Kidney (tissue), 14 donors: ENCODE data around the gene RPL13. TPM values are rescaled to one million over a fixed set of nuclear protein-coding genes. Genes with fewer than 3 reads are reported as not detected.

Experiments
- DNase-seq, 5 donors: peaks; one replicate each; pipeline ENCODE4 v3.0.0-alpha.2; 2013 to 2020
- FAIRE-seq: peaks from 2 replicates; lab custom pipeline; 2012; peaks lifted over from hg19 to GRCh38; lab: Jason Lieb, UNC
- H3K27ac ChIP-seq, 2 donors: one replicate each; pipeline ENCODE4 v1.7.0; 2013; ENCODE audit warnings: low read depth in 2 of 2, low read length in 2 of 2, inconsistent platforms in 1 of 2
- H3K27me3 ChIP-seq: one replicate; pipeline ENCODE4 v1.7.1; 2013; ENCODE audit warnings: low read length, inconsistent platforms; ENCODE audit not compliant: control insufficient read depth, insufficient read depth
- H3K36me3 ChIP-seq, 3 donors: one replicate each; pipeline versions ENCODE4 v1.7.0 to v1.7.1; 2013; ENCODE audit warnings: low read length in 3 of 3, control low read depth in 1 of 3, inconsistent platforms in 1 of 3; ENCODE audit not compliant: insufficient read depth in 3 of 3, control insufficient read depth in 2 of 3
- H3K4me1 ChIP-seq, 3 donors: one replicate each; pipeline versions ENCODE4 v1.7.0 to v1.7.1; 2013; ENCODE audit warnings: low read length in 3 of 3, inconsistent platforms in 1 of 3, low read depth in 1 of 3; ENCODE audit not compliant: control insufficient read depth in 2 of 3, insufficient read depth in 2 of 3
- H3K4me3 ChIP-seq, 3 donors: one replicate each; pipeline versions ENCODE4 v1.7.0 to v1.8.1; 2013; ENCODE audit warnings: low read length in 3 of 3, control low read depth in 1 of 3, inconsistent platforms in 1 of 3
- H3K9ac ChIP-seq, 3 donors: one replicate each; pipeline versions ENCODE4 v1.7.0 to v1.7.1; 2013; ENCODE audit warnings: low read length in 3 of 3, control low read depth in 1 of 3, inconsistent platforms in 1 of 3
- H3K9me3 ChIP-seq, 3 donors: one replicate each; pipeline versions ENCODE4 v1.7.0 to v1.7.1; 2013; ENCODE audit warnings: low read length in 3 of 3, control low read depth in 1 of 3, inconsistent platforms in 1 of 3; ENCODE audit not compliant: control insufficient read depth in 2 of 3, insufficient read depth in 1 of 3
- intact Hi-C: fragments of 100-400 bp; cut with DNase I; formaldehyde crosslinking; loops from one replicate; pipeline ENCODE4 v1.11.1; 2022
- polyA plus RNA-seq: library from polyadenylated mRNA; stranded (reverse); fragments of 350-450 nt; fragmentation: Illumina TruSeq; extraction: RNeasy Lipid Tissue Mini Kit (QIAGEN cat#74804); gene quantifications from one replicate; pipeline ENCODE4 v1.2.3, GENCODE V29; 2014; ENCODE audit warnings: low read depth, low replicate concordance; ENCODE audit not compliant: insufficient read depth
- total RNA-seq: library from RNA; stranded (reverse); fragmentation: NEBNext Ultra II Directional; extraction: Animal tissue kit (Norgen Biotek cat#: 25700); gene quantifications from one replicate; pipeline ENCODE4 v1.2.1, GENCODE V29; 2021
- TF ChIP-seq, protein P1 (sequence below): IDR thresholded peaks from 3 replicates; pipeline ENCODE4 v1.5.1; 2012; ENCODE audit warnings: mild to moderate bottlenecking, moderate library complexity, borderline replicate concordance; ENCODE audit not compliant: insufficient read depth; ENCODE audit errors: extremely low read depth
- donor health status: control.
- donor health status: control.
- donor health status: control.
- donor health status: control.
- donor health status: control.
- donor health status: DM: yes; HTN: yes; CAD: no.
- donor health status: Normal renal cell carcinoma (clear cell type).

The RPL13 gene
- total and polyA plus RNA-seq, 2 donors from 2014 or later = 1,694 to 3,146 TPM

DNA sequence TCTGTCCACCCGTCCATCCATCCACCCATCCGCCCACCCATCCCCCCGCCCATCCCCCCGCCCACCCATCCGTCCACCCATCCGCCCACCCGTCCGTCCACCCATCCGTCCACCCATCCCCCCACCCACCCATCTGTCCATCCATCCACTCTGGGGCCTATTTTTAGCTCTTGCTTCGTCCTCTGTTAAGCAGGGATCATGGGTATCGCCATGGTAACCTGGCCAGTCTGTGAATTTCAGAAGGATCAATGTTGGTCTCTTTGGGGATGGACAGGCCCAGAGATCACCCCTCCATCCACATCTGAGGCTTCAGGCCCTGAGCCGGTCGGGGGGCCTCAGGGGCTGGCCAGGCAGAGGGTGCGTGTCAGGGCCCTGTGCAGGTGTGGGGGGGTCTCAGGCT lies 37.7 kb downstream of the RPL13 start:
- intact Hi-C loops = no loop called here
- H3K9ac ChIP-seq = no peak overlapping the region
- TF ChIP-seq, protein P1, sequence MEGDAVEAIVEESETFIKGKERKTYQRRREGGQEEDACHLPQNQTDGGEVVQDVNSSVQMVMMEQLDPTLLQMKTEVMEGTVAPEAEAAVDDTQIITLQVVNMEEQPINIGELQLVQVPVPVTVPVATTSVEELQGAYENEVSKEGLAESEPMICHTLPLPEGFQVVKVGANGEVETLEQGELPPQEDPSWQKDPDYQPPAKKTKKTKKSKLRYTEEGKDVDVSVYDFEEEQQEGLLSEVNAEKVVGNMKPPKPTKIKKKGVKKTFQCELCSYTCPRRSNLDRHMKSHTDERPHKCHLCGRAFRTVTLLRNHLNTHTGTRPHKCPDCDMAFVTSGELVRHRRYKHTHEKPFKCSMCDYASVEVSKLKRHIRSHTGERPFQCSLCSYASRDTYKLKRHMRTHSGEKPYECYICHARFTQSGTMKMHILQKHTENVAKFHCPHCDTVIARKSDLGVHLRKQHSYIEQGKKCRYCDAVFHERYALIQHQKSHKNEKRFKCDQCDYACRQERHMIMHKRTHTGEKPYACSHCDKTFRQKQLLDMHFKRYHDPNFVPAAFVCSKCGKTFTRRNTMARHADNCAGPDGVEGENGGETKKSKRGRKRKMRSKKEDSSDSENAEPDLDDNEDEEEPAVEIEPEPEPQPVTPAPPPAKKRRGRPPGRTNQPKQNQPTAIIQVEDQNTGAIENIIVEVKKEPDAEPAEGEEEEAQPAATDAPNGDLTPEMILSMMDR = no peak
- FAIRE-seq (no peak), DNase-seq (no peak)
- peaks cover 0 to 10% (median 6%) of the 10 kb centered on the region in 3 donors for H3K4me1 ChIP-seq
- no peak overlapping the region for H3K4me3 ChIP-seq
- no peaks in the 10 kb centered on the region for H3K36me3 ChIP-seq
- H3K27ac ChIP-seq = no peak overlapping the region
- no peaks in the 10 kb centered on the region for H3K9me3 ChIP-seq
- no peaks in the 10 kb centered on the region for H3K27me3 ChIP-seq

DNA sequence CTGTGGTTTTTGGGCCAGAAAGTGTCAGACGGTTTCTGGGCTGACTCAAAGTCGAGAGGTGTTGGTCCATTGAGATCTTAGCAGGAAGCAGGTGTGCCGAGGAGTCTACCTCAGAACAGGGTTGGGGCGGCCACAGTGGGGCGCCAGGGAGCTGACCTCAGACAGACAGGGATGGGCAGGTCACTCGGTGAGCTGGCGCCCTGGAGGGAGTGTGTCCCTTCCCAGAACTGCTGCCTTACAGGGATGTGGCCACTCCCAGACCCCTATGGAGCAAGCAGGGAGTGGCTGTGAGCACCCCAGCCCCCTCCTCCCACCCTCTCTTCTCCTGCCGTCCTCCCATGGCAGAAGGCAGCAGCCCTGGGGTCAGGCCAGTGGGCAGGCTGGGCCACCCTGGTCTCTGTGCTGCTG lies 39.0 kb downstream of the RPL13 start:
- no peak overlapping the region for H3K27ac ChIP-seq
- H3K36me3 ChIP-seq = no peaks in the 10 kb centered on the region
- TF ChIP-seq, protein P1 = peak; percentile 29
- no peaks in the 10 kb centered on the region for H3K9me3 ChIP-seq
- no peak overlapping the region for H3K9ac ChIP-seq
- H3K4me1 ChIP-seq = peaks cover 0 to 10% (median 6%) of the 10 kb centered on the region in 3 donors
- FAIRE-seq = no peak
- intact Hi-C loops = no loop called here
- peak in 2 of 5 donors; percentile 63 to 75 for DNase-seq
- no peak overlapping the region for H3K4me3 ChIP-seq
- no peaks in the 10 kb centered on the region for H3K27me3 ChIP-seq

DNA sequence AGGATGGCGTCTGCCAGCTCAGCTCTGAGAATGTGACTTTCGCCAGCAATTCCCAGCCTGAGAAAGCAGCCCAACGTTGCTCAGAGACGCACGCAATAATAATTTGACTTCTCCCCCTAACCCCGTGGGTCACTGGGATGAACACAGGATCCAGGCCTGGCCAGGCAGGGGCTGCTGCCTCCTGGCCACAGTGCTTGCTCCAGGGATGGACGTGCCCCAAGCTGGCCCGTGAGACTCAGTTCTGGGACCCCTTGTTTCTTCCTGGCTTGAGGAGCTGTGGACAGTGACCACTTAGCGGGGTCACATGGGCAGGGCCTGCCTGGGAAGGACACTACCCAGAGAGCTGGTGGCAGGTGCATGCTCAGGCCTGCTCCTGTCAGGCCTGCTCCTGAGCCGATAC lies 39.4 kb downstream of the RPL13 start:
- Histone ChIP-seq H3K27me3 (no peaks in the 10 kb centered on the region), H3K9me3 (no peaks in the 10 kb centered on the region), H3K27ac (no peak overlapping the region), H3K4me1 (peaks cover 0 to 10% (median 6%) of the 10 kb centered on the region in 3 donors), H3K4me3 (no peak overlapping the region), H3K36me3 (no peaks in the 10 kb centered on the region), H3K9ac (no peak overlapping the region)
- FAIRE-seq (no peak), DNase-seq (no peak)
- intact Hi-C loops = no loop called here
- TF ChIP-seq, protein P1 = no peak

DNA sequence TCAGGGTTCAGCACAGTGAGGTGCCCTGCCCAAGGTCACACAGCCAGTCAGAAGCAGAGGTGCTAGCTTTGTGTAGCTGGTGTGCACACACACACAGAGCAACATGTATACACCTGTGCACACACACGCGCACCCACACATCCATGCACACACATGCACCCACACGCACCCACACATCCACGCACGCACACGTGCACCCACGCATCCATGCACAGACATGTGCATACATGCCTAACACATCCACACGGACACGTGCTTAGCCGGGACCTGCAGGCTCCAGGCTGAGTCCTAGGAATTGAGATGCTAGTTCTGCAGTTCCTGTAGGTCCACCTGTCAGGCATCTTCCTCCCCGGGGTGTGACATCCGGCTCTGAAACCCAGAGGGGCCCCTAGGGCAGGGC lies 39.9 kb downstream of the RPL13 start:
- no peak overlapping the region for H3K9ac ChIP-seq
- intact Hi-C loops = no loop called here
- peaks cover 0 to 10% (median 6%) of the 10 kb centered on the region in 3 donors for H3K4me1 ChIP-seq
- no peaks in the 10 kb centered on the region for H3K36me3 ChIP-seq
- TF ChIP-seq, protein P1 = no peak
- no peak overlapping the region for H3K27ac ChIP-seq
- H3K27me3 ChIP-seq = no peaks in the 10 kb centered on the region
- H3K4me3 ChIP-seq = no peak overlapping the region
- no peaks in the 10 kb centered on the region for H3K9me3 ChIP-seq
- FAIRE-seq = no peak
- no peak for DNase-seq
